Right hindlimb (tissue), 1 donor: ENCODE results near the gene LEAP2.
A peak's percentile ranks its signal among the peaks of the same experiment; 100 is the strongest.

Source experiments
- DNase-seq: peaks from one replicate; pipeline ENCODE4 v3.0.0-alpha.2; 2018

Gene LEAP2

DNA sequence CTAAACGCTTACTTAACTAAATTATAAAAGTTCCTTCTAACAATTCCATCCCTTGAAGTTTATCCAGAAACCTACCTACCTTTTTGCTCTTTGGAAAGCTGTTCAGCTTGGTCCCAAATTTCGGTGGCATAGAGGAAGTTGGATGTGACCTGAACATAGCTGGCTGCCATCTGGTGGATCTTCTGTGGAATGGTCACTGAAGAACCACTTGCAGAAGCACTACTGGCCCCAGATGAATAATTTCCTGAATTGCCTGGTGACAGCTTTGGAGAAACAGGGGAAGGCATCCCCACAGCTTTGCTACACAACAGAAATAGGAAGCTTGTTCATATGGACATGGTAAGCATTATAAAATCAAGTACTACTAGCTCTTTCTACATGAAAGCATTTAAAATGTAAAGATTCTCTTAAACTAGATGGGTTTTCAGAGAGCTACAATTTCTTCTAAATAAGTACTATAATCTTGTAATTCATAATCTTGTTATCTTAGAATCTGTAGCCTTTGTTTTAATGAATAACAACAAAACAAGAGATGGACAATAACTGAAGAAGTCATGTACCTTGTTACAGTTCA lies 9.9 kb downstream of the LEAP2 start:
- DNase-seq, result peak; percentile 40

DNA sequence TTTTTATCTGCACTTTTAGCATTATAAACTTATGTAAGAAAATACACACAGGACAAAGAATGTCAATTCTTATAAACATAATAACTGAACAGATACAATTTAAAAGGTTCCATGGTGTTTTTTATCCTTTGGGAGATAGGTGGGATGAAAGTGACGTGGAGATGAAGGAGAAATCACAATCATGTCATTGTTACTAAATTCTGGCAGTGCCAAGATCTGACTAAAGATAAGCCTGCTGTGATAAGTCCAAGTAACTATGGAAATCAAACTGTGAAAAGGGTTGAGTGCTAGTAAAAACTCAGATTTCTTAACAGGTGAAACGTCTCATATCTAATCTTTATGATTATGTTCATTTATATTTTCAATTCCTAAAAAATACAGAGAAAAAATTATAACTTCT lies 11.1 kb downstream of the LEAP2 start:
- DNase-seq, result no peak

DNA sequence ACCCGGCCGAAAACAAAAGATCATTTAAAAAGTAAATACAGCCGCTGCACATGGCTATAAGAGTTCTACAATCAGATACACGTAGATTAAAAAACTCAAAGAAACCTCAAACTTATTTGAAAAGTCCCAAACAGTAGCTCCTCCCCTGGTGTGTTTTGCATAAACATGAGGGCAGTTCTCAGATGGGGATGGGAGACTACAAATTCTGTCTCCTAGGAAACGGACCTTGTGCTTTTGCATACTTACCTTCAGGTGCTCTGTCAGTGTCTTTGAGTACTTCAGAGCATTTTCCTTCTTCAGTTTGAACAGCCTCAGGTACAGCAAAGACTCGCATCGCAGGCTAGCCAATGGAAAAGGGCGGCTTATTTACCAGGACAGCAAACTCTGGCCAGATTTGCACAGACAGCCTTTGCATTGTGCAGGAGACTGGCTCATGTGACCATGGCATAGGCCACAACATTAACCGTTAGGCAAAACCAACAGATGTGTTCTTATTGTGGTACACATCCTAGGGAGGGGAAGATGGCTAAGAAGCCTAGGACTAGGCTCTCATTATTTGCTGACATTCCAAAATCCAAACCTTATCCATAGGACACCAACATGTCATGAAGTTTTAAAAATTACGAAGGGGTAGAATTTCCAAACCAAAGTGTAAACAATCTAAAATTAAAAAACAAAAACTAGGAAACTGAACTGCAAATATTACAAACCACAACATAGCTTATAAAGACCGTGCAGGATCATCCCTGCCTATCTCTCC lies 12.8 kb downstream of the LEAP2 start:
- DNase-seq, result no peak

DNA sequence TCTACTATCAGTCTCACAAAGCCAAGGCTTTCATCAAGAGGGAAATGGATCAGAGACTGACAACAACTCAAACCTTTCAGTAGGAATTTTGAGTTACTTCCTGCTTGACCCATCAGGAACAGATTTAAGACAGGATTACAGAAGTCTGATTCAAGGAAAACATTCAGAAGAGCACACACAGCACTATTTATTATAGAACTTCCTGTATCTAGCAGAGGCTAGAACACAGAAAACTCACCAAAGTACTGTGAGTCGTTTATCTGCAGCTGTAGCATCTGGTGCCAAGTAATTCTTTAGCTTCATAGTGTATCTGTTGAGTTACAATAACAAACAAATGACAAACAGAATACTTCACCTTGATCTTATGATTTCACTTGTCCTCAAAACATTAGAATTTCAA lies 13.8 kb downstream of the LEAP2 start:
- DNase-seq, result no peak

DNA sequence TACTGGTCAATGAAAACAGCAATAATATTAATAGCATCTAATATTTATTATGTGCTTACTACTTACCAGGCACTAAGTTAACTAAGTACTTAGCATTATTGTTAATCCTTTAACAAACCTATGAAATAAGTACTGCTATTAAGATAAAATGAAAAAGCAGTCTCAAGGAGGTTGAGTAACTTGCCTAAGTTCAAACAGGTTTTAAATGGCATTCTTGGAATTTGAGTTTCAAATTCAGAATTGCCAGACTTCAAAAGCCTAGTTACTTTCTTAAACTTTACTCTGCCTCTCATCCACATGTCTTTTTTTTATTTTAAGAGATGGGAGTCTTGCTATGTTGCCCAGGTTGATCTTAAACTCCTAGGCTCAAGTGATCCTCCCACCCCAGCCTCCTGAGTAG lies 16.0 kb downstream of the LEAP2 start:
- no peak for DNase-seq

DNA sequence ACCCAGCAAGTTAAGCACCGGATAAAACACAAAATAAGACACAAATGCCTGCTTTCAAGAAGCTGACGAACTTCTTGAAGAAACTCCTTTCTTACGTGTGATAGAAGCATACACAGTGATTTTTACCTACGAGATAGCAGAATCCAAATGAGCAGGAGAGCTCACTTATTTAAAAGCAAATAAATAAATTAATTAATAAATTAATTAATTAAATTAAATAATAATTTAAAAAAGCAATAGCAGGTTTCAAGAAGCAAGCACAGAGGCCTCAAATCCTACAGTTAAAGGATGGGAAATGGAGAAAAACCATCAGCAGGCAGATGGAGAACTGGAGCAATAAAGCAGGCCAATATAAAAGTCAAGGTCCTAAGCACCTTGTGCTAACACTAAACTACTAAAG lies 17.3 kb downstream of the LEAP2 start:
- DNase-seq, result no peak

DNA sequence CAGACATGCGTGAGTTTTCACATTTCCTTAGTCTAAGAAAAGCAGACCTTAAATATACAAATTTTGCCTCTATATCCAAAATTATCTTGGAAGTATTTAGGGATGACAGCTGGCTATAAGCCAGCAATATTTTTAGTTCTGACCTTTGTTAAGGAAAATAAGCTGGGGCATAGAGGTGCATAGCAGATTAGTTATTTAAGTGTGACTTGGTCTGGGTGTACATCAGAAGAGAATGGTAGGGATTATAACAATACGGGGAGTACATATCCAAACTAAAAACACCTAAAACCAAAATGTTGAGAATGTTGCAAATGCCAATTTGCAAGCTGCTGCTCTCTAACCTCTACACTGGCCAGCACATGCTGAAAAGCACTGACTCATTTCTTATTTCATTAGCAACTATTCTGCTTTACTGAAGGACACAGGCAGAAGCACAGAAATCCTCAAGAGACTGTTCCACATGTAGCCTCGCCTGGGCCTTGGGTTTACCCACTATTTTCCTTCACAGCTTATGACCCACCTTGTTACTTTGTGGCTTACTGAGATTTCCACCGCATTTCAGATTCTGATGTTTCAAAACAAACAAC lies 22.3 kb downstream of the LEAP2 start:
- no peak for DNase-seq

DNA sequence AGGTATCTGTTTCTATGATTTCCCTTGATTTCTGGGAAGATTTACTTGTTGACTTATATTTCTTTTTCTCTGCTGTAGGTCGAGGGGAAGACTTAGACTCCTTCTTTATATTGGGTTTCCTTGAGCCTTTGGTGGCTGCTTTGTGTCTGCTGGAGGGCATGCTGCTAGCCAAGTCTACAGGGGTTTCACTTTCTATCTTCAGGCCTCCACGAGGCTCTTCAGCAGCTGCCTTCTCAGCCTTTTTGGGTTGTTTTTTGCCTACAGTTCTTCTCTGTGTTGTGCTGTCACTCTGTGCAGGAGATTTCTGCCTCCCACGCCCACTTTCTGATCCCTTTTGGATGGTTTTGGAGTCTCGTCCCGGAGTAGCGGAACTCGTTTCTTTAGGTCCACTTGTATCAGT lies 23.2 kb downstream of the LEAP2 start:
- DNase-seq, result no peak

DNA sequence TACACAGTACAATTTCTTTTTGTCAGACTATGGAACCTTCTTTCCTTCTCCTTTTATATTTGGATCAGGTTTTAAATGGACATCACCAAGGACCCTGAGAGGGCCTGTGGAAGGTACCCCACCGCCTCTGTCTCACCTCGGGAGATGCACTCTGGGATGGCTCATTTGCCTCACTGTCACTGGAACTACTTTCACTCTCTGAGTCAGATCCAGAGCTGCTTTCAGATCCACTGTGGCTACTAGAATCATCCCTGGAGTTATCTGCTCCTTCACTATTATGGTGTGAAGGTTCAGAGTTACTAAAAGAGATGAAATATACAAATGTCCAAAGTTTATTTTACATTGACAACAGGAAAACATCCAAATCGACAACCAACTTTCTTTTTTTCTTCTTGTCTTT lies 24.6 kb downstream of the LEAP2 start:
- DNase-seq, result no peak

DNA sequence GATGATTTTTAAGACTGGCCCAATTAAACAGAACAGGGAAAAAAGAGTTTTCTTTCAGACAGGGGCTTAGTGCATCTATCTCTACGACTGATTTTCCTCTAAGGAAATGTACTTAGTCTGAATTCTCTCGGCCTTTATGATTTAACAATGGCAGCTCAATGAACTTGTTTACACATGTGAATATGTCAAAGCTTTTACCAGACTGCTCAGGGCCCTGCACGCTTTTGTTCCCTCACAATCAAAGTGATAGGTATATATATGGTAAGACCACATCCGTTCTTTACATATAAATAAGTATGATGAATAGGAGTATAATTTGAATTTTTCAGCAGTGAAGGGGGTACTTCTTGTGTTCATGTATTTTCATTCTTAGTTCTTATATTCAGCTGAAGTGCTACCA lies 27.6 kb downstream of the LEAP2 start:
- DNase-seq, result no peak

DNA sequence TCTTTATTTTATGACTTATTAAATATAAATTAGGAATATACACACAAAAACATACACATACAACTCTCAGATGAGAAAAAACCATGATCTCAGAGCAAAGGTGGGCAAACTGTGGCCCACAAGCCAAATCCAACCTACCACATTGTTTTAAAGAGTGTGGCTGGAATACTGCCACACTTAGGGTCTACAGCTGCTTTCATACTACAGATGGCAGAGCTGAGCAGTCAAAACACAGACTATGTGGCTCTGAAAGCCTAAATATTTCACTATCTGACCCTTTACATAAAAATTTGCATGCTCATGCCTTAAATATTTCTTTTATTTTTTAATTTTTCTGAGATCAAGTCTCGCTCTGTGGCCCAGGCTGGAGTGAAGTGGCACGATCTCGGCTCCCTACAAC lies 28.3 kb downstream of the LEAP2 start:
- DNase-seq, result no peak

DNA sequence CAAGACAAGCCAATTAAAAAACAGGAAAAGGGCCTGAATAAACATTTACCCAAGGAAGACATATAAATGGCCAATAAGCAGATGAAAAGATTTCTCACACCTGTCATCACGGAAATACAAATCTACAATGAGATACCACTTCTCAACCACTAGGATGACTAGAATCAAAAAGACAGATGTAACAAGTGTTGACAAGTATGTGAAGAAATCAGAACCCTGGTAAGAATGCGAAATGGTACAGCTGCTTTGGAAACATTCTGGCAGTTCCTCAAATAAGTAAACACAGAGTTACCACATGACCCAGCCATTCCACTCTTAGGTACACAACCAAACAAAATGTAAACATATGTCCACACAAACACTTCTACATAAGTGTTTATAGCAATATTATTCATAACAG lies 32.5 kb downstream of the LEAP2 start:
- no peak for DNase-seq

DNA sequence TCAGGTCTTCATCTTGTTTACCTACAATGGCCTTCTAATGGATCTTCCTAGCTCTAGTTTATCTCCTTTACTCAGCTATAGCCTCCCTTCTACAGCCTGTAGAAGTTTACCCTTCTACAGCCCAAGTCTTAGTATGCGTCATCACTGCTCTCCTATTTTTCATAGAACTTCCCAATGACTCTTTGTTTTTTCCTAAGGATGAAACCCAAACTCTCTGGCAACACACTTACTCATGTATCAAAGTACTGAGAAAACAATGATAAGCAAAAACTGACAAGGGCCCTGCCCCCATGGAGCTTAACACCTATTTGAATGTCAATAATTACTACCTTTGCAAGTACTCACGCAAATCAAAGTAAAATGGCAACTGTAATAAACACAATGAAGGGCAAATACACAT lies 33.7 kb downstream of the LEAP2 start:
- no peak for DNase-seq

DNA sequence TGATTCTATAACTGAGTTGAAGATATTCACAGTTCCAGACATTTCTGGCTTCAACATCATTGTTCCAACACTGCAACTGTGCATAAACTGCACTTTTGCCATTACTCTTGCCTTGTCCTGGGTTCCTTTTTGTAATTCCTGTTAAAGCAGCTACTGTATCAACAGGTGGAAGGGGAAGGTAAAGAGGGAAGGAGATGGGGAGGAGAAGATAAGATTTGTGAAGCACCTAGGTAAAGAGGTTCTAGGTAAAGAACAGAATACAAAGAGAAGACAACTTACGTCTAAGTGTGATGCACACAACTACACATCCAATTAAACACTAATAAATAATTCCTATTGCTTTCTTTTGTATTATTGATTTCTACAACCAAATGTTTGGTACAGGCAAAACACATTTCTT lies 36.2 kb downstream of the LEAP2 start:
- DNase-seq, result no peak

DNA sequence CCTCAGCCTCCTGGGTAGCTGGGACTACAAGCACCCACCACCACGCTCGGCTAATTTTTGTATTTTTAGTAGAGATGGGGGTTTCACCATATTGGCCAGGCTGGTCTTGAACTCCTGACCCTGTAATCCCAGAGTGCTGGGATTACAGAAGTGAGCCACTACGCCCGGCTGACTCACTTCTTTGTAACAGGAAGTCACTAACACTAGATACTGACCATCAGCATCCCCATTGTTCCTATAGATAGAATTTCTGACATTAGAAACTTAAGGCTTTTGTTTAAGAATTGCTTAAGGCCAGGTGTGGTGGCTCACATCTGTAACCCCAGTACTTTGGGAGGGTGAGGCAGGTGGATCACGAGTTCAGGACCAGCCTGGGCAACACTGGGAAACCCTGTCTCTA lies 42.2 kb downstream of the LEAP2 start:
- no peak for DNase-seq

DNA sequence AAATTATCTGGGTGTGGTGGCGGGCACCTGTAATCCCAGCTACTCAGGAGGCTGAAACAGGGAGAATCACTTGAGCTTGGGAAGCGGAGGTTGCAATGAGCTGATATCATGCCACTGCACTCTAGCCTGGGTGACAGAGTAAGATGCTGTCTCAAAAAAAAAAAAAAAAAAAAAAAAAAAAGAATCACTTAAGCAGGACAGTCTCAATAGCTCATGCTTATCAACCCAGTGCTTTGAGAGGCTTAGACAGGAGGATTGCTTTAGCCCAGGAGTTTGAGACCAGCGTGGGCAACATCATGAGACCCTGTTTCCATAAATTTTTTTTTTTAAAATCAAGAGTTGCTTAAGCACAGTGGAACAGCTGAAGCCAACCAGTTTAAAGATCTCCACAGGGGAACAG lies 42.6 kb downstream of the LEAP2 start:
- no peak for DNase-seq
